GM21529 (cell line): ENCODE results near the gene BIRC5.
"Not testable (repeated sequence)": the region's sequence is repeated elsewhere in the genome, so short reads cannot be mapped to it uniquely, and the experiment has no call there.

ENCODE experiments used
- ATAC-seq: cut with Tn5 transposase; IDR thresholded peaks from one replicate; pipeline ENCODE4 v1.9.1; 2021; ENCODE audit not compliant: unreplicated experiment

BIRC5 gene

DNA sequence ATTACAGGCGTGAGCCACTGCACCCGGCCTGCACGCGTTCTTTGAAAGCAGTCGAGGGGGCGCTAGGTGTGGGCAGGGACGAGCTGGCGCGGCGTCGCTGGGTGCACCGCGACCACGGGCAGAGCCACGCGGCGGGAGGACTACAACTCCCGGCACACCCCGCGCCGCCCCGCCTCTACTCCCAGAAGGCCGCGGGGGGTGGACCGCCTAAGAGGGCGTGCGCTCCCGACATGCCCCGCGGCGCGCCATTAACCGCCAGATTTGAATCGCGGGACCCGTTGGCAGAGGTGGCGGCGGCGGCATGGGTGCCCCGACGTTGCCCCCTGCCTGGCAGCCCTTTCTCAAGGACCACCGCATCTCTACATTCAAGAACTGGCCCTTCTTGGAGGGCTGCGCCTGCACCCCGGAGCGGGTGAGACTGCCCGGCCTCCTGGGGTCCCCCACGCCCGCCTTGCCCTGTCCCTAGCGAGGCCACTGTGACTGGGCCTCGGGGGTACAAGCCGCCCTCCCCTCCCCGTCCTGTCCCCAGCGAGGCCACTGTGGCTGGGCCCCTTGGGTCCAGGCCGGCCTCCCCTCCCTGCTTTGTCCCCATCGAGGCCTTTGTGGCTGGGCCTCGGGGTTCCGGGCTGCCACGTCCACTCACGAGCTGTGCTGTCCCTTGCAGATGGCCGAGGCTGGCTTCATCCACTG lies at the start of gene BIRC5:
Gene BIRC5, plus strand, starts transcription at position 238 of the 690 bp plus-strand sequence. Its CDS starts 64 bp downstream, at position 302.
- peak; percentile 80 for ATAC-seq

DNA sequence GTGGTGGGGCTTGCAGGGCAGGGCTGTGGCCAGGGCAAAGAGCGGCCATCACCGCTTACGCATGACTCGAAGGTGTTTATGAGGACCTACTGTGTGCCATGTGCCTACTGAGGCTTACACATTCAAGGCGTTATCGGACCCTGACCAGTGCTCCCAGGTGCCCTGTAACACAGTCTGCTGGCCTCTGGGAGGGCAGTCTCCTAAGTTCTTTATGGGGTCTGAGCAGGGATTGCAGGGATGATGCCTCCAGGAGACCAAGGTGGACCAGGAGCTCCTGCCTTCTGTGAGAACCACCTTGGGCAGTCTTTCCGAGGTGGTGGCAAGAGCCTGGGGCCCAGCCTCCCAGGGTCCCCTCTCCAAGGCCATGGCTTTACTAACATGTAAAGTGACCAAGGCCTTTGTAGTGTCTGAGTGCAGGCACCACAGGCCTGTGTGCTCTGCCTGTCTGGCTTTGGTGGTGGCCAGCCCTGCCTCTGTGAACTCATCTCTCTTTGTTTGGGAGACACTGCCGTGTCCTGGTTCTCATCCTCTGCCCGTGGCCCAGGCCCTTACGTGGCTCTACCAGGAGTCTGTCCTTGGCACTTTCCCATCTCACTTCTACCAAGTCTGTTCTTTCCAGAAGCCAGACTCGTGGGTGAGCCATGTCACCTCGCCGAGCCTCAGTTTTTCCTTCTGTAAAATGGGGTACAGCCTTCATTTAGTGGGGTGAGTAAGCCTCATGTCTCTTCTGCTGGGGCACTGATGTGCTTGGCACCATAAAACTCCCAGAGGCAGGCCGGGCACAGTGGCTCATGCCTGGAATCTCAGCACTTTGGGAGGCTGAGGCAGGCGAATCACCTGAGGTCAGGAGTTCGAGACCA lies 49.1 kb upstream of the BIRC5 start:
- no peak for ATAC-seq

DNA sequence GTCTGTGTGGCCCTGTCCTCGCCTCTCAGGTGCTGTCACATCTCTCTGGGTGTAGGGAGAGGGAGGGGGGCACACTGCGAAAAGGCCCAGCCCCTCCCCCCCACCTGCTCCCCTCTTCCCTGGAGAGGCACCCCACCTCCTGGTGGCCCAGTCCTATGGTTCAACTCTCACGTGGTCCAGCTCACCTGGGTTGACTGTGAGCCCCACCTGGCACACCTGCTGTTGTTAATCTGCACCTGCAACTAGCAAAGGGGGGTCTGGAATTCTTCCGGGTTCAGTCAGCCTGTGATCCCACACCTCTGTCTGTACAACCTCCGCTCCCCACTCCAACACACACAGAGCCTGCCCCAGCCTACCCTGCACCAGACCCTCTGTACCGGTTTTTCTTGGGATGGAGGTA lies 47.6 kb upstream of the BIRC5 start:
- ATAC-seq = no peak

DNA sequence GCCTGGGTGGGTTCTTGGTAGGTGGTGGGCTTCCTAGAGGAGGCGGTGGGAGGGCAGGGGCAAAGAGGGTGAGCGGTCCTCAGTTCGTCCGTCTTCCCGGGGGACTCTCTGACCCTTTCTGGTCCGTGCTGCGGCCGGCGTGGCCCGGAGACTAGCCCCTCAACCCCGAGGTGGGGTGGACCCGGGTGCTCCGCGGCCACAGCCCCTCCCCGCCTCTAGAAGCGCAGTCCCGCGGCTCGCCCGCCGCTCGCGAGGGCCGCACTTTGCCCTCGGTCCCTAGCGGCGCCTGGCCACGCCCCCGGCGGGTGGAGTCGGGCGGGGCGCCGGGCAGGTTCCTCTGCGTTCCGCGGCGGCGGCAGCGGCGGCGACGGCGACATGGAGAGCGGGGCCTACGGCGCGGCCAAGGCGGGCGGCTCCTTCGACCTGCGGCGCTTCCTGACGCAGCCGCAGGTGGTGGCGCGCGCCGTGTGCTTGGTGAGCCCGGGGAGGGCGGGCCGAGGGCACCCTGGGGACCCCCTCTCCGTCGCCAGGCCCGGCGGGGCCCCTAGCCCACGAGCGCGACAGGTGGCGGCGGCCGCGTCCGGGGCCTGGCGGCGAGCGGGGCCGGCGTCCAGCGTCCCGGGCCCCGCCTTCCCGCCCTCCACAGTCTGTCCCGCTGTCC lies 45.7 kb upstream of the BIRC5 start, which contains the start of gene SYNGR2:
Gene SYNGR2, plus strand, starts transcription at position 340 of the 661 bp plus-strand sequence. Its CDS starts 36 bp downstream, at position 376.
- ATAC-seq = peak; percentile 42

DNA sequence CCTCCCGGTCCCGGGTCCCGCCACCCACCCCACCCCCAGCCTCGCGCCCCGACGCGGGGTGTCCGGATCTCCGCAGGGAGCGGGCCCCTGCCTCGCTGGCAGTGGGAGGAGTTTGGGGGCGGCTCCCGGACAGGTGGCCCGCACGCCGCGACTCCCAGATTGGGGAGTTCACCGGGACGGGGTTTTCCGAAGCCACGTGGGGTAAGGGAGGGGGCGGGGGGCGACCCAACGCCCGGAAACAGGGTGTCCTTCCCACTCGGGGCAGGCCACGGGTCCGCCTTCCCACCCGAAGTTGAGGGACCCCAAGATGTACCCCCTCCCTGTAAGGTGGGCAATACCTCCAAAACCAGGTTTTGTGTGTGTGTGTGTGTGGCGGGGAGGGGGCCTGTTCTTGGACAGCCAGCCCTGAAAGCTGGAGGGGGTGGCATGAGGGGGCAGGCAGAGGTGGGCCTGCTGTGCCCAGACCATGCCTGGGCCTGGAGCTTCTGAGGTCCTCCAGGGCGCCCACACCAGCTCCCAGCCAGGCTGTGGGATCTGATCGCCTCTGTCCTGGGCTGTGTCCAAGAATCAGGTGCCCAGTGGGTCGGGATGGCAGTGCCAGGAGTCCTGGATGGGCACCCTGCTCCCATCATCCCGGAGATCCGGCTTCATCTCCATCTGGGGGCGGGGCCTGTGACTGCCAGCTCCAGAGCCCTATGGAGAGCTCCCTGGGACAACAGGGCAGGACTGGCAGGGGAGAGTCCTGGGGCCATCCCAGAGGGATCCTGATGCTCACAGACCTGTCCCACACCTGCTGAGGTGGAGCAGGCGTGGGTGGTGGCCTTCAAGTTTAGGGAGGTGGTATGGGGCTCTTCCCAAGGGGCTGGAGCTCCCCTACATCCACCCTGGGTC lies 44.9 kb upstream of the BIRC5 start:
- ATAC-seq = peak; percentile 30

DNA sequence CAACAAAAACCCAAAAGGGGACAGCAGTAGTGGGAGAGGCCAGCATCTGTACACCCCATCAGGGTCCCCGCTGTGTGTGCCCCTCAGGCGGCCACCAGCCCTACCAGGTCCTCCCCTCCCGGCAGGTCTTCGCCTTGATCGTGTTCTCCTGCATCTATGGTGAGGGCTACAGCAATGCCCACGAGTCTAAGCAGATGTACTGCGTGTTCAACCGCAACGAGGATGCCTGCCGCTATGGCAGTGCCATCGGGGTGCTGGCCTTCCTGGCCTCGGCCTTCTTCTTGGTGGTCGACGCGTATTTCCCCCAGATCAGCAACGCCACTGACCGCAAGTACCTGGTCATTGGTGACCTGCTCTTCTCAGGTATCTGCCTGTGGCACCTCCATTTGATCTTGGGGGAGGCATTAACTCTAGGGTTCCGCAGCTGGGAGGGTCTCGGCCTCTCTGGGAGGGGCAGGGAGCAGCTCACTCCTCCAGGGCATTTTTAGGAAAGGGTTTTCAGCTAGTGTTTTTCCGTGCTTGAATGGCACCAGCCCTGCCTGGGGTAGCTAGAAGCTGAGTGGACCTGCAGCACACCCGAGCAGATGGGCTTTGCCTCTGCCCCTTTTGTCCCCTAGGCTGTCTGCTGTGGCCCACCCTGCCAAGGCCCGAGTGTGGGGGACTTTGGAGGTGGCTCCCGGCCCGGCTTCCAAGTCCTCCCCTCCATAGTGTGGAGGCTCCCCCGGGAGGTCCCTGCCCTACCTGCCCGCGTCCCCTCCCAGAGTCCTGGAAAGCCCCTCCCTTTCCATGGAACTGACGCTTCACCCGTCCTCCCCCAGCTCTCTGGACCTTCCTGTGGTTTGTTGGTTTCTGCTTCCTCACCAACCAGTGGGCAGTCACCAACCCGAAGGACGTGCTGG lies 43.1 kb upstream of the BIRC5 start:
- no peak for ATAC-seq

DNA sequence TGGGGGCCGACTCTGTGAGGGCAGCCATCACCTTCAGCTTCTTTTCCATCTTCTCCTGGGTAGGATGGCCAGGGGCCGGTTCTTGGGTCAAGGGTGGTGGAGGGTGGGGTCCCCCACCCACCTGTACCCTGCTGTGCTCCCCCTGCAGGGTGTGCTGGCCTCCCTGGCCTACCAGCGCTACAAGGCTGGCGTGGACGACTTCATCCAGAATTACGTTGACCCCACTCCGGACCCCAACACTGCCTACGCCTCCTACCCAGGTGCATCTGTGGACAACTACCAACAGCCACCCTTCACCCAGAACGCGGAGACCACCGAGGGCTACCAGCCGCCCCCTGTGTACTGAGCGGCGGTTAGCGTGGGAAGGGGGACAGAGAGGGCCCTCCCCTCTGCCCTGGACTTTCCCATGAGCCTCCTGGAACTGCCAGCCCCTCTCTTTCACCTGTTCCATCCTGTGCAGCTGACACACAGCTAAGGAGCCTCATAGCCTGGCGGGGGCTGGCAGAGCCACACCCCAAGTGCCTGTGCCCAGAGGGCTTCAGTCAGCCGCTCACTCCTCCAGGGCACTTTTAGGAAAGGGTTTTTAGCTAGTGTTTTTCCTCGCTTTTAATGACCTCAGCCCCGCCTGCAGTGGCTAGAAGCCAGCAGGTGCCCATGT lies 42.3 kb upstream of the BIRC5 start:
- ATAC-seq = not testable (repeated sequence)

DNA sequence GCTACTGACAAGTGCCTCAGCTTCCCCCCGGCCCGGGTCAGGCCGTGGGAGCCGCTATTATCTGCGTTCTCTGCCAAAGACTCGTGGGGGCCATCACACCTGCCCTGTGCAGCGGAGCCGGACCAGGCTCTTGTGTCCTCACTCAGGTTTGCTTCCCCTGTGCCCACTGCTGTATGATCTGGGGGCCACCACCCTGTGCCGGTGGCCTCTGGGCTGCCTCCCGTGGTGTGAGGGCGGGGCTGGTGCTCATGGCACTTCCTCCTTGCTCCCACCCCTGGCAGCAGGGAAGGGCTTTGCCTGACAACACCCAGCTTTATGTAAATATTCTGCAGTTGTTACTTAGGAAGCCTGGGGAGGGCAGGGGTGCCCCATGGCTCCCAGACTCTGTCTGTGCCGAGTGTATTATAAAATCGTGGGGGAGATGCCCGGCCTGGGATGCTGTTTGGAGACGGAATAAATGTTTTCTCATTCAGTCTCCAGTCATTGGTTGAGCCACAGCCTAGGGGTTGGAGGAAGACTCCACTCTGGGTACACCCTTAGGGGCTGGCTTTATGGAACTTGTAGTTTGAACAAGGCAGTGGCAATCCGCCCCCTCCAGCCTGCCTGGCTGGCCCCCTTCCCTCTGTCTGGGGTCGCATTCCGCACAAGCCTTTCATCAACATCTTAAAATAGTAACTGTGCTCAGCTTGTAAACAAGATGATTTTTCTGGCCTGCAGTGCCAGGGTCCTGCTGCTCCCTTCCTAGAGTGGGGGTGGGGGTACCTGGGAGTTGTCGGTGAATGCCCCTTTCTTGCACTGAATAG lies 41.6 kb upstream of the BIRC5 start:
- no peak for ATAC-seq

DNA sequence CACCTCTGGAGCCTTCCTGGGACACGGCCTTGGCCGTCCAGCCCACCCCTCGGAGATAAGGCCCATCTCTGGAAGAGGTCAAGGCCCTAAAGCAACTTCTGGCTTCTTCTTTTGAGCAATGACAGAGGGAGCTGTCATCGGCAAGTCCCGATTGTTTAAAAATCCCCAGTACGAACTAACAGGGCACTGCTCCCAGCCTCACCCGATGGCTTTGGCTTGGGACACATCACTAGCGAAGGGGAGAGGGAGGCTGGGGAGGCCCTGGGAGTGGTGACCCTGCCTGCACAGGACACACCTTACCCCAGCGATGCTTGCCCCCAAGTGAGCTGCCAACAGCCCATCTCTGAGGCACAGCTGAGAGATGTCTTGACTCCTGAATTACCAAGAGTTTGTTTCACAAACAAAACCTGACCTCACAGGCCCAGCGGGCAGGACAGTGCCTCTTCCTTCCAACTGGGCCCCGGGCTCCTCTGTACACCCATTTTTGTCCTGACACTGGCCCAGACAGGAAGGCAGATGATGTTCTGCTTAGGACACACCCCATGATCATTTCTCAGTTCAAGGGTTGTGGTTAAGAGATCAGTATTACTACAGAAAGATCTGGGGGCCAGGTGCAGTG lies 40.8 kb upstream of the BIRC5 start:
- ATAC-seq = peak; percentile 48

DNA sequence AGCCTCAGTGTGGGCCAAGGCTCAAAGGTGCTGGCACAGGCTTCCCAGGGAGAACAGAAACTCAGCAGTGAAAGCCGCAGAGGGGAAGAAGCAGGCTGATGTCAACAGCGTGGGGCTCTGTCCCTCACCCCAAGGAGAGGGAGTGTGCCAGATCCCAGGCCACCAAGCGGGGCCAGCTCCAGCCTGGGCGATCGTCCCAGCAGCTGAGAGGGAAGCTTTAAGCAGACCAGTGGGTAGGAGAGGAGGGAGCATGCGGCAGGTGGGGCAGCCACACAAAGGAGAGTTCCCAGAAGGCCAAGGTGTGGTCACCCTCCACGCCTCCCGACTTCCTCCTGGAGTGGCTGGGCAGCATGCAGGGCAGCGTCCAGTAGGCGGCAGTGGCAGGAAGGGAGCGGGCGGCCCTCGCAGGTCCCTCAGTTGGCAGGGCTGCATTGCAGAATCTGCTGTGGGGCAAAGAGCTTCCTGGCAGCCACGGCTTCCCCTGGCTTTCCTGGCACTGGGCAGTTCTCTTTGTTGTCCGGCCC lies 39.6 kb upstream of the BIRC5 start:
- no peak for ATAC-seq

DNA sequence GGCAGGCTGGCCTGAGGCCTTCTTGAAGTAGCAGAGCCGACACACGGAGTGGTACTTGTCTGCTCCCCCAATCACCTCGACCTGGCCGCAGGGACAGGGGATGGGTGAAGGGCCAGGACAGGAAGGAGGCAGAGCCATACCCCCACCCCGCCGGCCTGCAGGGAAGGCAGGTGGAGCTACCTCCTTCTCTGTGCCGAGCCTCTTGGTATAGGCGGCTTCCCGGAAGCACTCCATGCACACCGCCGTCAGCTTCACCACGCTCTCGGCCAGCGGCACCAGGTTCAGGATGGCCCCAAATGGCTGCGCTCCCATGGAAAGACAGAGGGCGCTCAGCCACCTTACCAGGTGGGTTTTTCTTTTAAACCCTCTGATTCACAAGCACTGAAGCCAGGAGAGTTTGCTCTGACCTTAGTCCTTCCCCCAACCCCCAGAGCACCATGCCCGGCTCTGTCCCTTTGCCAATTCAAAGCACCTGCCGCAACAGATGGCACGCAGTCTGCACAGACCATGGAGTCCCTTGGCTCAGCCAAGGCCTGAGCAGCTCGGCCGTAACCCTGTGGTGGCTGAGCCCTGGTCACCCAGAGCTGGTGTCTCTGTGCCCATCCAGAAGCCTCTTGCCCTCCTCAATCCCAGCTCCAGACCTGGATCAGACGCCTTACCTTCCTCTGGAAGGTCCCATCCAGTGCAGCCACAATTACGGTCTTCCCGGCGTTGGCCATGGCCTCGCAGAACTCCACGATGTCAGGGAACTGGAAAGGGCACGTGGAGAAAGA lies 39.0 kb upstream of the BIRC5 start:
- ATAC-seq = no peak

DNA sequence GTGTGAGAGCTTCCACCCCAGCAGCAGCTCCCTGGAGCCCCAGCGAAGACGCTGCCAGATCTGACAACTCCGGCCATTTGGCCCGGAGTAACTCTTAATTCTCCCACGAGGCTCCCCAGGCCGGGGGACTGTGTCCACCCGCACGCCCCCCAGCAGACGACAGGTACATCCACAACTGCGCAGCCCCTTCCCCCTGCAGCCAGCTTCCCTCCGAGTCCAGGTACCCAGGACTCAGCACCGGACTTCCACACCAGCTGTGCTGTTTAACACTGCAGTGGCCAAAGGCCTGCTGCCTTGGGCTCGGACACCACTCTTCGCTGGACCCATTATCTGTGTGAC lies 38.4 kb upstream of the BIRC5 start:
- ATAC-seq = no peak

DNA sequence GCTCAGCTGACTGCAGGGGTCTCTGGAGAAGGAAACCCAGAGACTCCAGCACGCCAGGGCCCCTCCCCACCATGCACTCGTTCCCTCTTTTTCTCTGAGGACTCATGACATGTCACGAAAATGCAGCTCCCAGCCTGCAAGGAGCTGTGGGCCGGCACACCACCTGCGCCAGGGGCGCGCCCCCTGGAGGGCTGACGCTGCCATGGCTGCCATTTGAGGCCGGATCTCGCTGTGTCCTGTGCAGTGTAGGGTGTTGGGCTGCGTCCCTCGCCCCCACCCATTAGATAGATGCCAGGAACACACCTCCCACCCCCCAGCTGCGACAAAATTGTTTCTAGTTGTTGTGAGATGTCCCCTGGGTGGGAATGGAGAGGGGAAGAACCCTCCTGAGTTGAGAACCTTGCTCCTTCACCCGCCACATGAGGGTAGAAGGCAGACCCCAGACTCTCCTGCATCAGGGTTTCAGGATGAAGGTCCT lies 37.5 kb upstream of the BIRC5 start:
- no peak for ATAC-seq

DNA sequence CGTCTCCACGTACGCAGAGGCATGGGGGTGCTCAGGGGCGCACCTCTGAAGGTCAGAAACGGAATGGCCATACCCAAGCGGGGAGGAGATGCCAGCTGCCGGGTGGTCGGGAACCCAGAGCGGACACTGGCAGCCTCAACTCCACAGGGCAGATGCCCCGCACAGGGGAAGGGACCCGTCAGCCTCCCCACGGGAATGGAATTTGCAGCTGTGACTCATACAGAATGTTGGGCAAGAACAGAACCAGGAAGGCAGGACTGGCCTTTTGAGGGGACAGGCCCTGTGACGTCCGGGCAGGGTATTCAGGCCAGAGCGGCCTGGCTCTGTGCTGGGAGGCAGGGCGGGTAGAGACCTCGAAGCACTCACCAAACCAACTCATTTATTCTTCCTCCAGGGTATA lies 34.7 kb upstream of the BIRC5 start:
- no peak for ATAC-seq

DNA sequence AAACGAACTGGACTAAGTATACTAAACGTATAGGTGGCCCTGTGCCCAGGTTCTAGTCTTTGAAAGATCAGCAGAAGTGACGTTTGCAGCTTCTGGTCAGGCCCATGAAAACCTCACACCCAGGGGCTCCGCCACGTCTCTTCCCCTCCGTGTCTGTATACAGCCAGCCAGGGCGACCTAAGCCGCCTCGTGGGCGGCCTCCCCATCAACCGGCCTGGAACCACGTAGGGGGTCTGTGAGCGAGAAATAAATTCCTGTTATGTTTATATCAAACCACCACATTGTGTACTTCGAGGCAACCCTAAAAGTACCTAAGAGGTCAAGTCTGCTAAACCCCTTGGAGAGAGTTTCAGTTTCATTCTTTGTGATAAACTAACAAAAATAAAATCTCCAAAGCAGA lies 34.0 kb upstream of the BIRC5 start:
- ATAC-seq = no peak

DNA sequence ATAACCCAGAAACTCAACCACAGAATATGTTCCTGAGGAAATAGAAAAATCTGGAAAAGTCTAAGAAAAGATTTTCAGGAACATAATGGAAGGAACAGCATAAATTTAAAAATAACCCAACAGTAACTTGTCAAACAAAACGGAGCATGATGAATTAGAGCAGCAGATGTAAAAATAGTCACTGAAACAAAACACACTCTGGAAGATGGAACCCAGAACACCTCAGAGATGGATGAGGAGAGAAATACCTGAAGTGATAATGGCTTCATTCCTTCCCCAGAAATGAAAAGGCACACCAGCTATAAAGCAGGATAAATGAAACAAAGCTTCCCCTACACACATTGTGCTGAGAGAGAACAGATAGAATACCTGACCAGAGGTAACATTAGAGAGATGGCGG lies 33.5 kb upstream of the BIRC5 start:
- no peak for ATAC-seq

DNA sequence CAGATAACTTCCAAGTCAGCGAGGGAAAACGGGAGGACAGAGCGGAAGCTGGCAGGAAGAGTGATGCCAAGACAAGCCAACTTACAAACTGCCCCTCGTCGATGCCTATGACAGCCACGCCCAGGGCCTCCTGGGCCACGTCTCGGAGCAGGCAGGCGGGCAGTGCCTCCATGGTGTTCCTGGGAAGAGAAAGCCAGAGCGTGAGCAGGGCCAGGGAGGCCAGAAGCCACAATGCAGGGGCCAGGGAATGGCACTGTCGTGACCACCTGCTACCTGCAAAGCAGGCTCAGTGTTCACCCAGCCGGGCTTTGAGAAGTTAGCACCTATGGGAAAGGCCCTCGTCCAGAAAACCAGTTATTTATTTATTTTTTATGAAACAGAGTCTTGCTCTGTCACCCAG lies 31.5 kb upstream of the BIRC5 start:
- no peak for ATAC-seq
